ENCODE results near the gene GTF2H2C_2.
"Not testable (repeated sequence)": the region's sequence is repeated elsewhere in the genome, so short reads cannot be mapped to it uniquely, and the experiment has no call there.

GTF2H2C_2 gene

DNA sequence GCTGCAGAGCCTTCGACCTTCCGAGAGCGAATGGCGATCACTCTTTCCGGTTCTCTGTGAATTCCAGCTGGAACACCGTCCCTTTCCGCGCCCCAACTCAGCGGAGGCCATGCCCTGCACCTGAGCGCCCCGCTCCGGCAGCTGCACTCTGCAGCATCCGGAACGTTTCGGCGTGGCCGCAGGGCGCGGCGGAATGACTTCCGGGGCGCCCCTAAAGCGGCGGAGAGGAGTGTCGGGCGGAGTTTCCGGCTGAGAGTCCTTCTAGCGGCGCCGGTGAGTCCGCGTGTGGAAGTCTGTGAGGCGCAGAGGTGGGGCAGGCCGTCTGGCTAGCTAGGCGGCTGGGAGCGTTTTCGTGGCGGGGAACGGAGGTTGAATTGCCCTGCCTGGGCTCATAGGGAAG is at the start of gene GTF2H2C_2:
Gene GTF2H2C_2, plus strand, starts transcription at position 252 of the 400 bp plus-strand sequence.
- not testable (repeated sequence) for DNase-seq (ENCODE audit: extremely low read depth, low read depth)

DNA sequence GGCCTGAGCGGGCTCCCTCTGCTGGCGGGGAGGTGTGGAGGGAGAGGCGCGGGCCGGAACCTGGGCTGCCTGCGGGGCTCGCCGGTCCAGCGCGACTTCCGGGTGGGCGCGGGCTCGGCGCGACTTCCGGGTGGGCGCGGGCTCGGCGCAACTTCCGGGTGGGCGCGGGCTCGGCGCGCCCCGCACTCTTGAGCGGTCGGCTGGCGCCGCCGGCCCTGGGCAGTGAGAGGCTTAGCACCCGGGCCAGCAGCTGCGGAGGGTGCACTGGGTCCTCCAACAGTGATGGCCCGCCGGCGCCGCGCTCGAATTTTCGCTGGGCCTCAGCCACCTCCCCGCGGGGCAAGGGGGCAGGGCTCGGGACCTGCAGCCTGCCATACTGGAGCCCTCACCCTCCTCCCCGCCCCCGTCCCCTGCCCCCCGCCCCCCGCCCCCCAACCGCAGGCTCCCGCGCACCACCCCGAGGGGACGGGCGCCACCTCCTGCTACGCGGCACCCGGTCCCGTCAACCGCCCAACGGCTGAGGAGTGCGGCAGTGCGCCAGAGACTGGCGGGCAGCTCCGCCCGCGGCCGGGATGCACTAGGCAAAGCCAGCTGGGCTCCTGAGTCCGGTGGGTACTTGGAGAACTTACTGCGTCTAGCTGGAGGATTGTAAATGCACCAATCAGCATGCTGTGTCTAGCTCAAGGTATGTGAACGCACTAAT is 14.0 kb upstream of the GTF2H2C_2 start:
- DNase-seq (ENCODE audit: extremely low read depth, low read depth): not testable (repeated sequence)

DNA sequence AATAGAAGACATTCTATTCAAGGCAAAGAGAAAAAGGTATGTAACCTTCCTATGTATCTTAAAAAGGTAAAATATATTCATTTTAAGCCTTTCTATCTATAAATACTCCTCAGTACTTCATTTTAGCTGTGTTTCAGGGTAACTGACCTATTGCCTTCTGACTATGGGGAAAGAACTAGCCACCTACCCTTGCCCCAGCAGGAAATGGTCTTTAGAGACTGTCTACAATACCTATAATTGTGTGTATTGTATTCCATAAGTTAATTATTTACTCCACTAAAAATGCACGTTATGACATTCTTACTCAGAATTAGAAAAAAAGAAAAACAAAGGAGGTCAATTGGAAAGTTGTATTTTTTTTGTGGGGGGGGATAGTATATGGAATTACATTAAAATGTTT is 6.2 kb downstream of the GTF2H2C_2 start:
- not testable (repeated sequence) for DNase-seq (ENCODE audit: extremely low read depth, low read depth)

DNA sequence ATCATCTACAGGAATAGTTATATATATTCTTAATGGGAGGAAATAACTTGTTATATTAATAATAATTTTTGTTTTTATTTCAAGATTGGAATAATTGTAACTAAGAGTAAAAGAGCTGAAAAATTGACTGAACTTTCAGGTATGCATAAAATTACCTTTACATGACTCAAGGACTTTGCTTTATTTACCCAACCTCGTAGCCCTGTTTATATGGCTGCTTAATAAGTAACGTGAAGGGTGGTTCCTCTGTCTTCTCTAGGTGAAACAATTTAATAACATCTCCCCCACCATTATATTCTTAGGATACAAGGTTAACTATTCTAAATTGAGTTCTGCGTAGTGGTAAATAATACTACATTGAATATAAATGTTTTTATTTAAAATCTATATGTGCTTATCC is 8.0 kb downstream of the GTF2H2C_2 start:
- not testable (repeated sequence) for DNase-seq (ENCODE audit: extremely low read depth, low read depth)

DNA sequence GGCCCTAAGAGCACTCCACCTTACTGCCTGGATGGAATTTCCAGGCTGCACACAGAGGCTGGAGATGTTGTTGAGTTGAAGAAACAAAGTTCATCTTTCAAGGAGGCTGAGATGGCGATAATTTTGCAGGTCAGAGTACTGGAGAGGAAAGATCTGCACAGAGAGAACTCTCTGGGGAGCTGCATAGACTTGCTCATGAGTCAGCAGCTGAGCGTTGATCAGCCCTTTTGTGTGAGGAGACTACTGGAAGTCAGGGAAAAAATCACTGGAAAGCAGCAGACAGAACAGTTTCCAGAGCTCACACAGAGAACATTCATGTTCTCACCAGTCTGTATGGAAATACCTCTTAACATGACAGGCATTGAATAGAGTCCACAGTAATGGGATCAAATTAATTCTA is 23.4 kb downstream of the GTF2H2C_2 start:
- not testable (repeated sequence) for DNase-seq (ENCODE audit: extremely low read depth, low read depth)

DNA sequence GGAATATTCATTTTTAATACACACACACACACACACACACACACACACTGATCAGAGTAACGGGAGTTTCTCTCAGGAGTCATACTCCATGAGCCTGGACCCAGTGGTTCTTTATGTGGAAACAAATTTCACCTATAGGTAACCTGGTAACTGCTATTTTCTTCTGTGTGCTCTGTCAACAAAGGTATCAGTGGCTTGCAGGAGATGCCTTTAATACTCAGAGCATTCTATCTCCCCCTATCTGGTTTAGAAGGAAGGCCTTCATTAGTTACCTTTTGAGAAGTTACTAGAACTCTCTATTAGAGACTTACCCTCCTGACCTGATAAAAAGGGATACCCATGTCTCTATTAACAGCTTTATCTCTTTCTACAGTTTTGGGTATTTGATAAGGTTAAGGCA is 34.4 kb downstream of the GTF2H2C_2 start:
- DNase-seq (ENCODE audit: extremely low read depth, low read depth): not testable (repeated sequence)

DNA sequence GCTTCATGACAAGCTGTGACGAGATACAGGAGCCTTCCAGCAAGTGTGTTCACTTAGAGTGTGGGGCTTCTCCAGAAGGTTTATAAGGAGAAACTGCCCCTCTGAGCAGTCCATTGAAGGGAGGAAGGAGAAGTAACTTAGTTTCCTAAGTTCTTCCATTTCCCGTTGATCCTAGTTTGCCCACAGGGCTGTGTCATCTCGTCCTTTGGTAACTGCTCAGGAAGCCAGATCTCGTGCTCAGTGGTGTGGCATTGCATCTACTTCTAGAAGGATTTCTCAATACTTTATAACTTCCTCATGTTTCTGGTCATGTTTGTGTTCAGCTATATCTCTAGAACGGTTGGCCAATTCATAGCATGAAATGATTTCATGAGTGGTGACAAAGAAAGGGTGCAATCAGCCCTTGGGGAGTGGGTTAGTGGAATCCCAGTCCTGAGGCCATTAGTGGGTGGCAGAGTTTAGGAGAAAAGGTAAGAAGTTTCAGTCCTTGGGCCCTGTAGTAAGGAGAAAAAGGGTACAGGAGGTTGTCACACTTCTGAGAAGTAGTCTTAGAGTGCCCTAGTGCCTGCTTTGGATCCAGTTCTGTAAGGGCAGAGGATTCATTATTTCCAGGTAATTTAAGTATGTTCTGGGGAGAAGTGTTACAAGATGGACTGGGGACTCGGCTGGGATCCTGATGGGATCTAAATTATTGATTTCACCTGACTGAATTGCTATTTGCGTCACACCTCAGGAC is 36.2 kb downstream of the GTF2H2C_2 start:
- not testable (repeated sequence) for DNase-seq (ENCODE audit: extremely low read depth, low read depth)

DNA sequence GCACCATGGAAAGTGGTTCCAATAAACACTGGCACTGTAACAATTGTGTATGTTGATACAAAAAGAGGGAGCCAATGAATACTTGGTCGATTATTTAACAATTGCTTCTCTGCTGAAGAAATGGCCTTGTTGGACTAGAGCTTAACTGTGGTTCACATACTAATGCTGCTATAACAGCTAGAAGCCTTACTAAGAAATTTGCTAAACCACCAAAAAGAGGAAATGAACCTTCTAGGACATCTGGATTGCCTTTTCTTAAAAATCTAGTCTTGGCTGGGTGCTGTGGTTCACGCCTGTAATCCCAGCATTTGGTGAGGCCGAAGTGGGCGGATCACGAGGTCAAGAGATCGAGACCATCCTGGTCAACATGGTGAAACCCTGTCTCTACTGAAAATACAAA is 41.9 kb downstream of the GTF2H2C_2 start:
- DNase-seq (ENCODE audit: extremely low read depth, low read depth): not testable (repeated sequence)

DNA sequence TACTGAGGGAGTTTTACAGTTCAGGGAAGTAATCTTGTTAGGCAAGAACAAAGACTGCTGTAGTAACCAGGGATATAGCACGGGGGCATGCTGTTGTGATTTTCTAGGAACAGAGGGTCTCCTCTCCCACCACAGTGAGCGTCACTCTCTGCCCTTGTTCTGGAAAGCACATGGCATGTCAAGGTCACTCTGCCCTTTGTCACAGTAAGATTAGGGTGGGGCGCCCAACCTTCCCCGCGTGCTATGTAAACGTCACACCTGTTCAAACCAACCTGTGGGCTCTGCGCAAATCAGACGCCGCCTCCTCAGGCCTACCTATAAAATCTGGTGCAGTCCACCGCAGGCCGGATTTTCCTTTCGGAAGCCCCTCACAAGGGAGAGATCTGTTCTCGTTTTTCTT is 44.0 kb downstream of the GTF2H2C_2 start:
- not testable (repeated sequence) for DNase-seq (ENCODE audit: extremely low read depth, low read depth)

DNA sequence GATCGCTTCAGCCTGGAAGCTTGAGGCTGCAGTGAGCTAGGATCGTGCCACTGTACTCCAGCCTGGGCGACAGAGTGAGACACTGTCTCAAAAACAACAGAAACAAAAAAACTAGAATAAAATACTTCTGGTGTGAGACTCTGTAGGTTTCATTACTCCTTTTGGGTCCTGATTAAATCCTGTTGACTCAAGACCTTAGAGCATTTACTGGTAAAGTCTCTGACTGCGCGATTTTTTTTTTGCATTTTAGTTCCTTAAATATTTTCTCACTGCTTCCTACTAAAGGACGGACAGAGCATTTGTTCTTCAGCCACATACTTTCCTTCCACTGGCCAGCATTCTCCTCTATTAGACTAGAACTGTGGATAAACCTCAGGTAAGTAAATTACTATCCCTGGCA is 46.8 kb downstream of the GTF2H2C_2 start:
- DNase-seq (ENCODE audit: extremely low read depth, low read depth): not testable (repeated sequence)

DNA sequence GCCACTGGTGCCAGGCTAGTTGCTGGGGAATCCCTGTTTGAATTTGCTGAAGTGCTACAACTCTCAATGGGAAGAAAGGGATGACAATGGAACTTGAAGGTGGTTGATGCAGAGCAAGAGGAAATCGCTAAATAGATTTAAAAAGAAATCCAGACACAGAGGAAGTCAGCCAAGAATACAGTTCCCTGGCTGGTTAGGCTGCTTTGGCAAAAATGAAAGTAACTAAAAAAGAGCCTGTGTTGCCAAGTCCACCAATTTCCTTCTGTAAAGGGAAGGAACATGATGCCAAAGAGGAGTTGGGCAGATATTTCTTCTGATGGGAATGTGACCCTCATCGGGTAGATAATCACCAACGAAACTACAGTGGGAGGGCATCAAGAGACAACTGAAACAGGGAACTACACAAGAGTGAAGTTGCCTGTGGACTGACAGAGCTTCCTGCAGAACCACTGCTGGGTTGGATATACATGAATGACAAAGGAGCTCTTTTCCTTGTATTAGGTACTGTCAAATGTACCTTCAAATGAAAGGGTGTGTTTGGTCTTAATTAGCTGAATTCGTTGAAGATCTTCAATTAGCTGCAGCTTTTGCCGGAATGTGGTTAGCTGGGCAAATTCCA is 49.0 kb downstream of the GTF2H2C_2 start:
- DNase-seq (ENCODE audit: extremely low read depth, low read depth): not testable (repeated sequence)

DNA sequence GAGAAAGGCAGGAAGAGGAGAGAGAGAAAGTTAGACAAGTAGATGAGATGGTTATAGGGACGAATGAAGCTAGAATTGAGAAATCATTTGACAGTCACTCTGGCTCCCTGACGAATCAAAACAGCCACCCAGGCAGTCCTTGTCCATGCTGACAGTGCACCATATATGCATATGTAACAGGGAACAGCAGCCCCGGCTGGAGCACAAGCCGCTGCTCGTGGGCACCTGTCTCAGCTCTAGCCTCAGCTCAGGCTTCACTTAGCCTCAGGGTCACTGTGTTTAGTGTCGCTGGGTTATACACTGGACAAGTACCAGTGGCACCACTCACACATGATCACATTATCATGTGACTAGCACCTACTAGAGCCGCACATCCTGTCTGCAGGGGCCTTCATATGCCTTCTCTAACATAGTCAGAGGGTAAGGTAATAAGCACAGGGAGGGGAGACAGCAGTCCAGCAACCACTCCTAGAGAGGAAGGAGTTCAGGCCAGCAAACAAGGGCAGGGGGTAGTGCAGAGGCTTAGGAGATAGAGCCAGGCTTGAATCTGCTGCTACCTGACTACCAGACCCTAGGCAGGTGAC is 54.9 kb downstream of the GTF2H2C_2 start:
- DNase-seq (ENCODE audit: extremely low read depth, low read depth): not testable (repeated sequence)
